HG03045 (cell line): ENCODE data around the gene HDAC6.

ENCODE experiments used
- ATAC-seq: cut with Tn5 transposase; IDR thresholded peaks from one replicate; pipeline ENCODE4 v1.9.1; 2021; ENCODE audit warnings: mild to moderate bottlenecking, moderate library complexity; ENCODE audit not compliant: unreplicated experiment

Gene HDAC6

DNA sequence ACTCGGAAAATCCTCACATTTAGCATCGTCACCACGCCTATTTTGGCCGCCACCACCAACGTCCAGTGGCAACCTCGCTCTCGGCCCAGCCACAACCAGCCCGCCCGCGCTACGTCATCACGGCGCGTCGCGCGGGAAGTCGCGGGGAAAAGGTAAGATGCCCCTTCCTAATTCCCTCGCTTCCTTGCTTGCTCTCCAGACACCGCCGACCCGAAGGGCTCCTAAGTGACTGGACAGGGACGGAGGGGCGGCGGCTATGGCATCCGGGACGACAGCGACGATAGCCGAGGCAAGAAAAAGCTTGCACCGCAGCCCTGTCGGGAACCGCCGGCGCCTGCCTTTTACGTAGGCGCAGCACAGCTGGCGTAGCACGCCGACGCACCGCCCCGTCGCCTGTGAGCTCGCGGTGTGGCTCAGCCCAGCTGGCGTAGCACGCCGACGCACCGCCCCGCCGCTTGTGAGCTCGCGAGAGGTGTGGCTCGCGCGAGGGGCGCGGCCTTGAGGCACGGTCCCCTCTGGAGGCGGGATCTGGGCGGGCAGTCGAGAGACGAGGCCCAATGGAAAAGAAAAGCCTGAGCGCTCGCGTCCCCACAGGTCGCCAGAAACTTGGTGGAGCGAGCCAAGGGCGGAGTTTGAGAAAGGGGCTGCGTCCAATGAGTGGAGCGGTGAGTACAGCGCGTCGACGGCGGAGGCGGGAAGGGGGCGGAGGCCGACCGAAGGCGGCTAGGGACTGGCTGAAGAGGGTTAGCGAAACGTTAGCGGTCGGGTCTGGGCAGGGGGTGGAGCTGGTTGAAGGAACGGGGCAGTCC lies at the start of gene HDAC6:
TSS of gene HDAC6 (plus strand) at position 788 of the 809 bp plus-strand sequence. CDS start 626 bp downstream, outside the sequence.
- peak; percentile 90 for ATAC-seq

DNA sequence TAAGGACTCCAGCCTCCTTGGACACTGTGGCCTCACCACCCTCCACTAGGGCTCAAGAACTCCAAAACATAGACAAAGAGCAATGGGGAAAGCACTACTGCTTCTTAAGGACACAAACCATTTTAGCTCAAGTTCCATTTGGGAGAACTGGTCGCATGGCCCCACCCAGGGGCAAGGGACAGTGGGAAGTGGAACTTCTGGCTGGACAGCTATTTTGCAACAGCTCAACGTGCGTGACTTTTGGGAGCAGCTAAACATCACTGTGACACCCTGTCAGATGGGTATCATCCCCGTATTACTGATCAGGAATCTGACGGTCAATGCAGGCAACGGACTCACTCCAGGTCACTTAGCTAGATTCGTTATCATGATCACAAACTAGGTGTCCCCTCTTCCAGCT lies 49.4 kb upstream of the HDAC6 start:
- no peak for ATAC-seq

DNA sequence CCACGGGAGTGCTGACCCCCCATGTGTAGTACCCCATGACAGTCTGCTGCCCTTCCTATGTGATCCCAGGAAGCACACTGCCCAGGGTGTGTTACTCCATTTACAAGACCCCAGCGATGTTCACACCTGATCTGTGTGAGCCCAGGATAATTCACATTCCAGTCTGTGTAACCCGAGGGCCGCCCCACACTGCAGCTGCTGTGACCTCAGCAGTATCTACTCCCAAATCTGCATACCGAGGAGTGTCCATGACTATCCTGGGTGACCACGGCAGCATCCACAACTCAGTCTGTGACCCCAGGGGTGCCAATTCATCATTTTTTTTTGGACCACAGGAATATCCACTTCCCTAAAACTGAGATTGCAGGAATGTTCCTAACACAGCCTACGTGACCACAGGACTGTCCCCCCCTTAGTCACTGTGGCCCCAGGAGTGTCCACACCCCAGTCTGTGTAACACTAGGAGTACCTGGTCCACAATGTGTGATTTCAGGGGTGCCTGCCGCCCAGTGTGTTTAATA lies 48.1 kb upstream of the HDAC6 start:
- ATAC-seq: no peak

DNA sequence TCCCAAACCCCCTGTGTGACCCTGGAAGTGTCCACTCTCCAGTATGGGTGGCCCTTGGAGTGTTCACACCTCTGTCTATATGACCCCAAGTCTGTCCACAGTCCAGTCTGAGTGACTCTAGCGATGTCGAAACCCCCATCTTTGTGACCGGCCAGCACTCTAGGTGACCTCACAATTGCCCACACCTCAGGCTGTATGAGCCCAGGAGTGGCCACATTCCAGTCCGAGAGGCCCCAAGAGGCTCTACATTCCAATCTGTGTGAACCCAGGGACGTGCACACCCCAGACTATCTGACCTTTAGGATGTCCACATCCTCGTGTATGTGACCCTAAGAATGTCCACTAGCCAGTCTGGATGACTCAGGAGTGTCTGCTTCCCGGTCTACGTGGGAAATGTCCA lies 47.6 kb upstream of the HDAC6 start:
- no peak for ATAC-seq

DNA sequence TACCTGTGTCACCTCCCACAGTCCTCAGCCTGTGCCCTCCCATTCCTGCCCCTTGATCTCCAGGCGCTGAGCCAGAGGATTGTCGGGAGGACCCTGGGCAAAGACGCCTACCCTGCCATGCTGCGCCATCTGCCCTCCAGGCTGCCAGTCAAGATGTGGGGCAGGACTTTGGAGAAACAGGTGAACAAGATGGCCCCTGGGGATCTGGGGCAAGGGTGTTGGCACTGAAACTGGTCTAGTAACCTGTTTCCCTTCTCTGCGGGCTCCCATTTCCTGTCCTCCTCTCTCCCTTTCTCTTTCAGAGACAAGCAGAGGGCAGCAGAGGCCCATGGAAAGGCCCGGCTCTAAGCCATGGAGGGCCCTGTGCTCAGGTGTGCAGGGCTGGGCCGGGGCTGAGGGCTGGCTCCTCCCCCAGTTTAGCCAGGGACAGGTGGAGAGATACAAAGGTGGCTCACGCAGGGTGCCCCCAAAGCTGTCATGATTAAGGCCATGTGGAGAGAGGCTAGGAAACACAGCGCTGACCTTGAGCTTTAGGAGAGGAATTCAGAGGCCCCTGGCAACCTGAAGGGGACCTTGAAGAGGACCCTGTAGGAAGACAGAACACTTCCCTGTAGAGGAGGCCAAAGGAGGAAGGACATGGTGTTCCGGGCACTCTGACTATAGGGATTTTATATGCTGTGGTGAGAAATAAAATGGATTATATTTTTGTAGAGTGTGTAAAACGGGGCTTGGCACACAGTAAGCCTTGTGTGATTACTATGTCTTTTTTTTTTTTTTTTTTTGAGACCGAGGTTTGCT lies 40.0 kb upstream of the HDAC6 start, which contains the start of gene GLOD5:
TSS of gene GLOD5 (plus strand) at position 74 of the 798 bp plus-strand sequence. CDS start at position 118, 44 bp downstream.
- no peak for ATAC-seq

DNA sequence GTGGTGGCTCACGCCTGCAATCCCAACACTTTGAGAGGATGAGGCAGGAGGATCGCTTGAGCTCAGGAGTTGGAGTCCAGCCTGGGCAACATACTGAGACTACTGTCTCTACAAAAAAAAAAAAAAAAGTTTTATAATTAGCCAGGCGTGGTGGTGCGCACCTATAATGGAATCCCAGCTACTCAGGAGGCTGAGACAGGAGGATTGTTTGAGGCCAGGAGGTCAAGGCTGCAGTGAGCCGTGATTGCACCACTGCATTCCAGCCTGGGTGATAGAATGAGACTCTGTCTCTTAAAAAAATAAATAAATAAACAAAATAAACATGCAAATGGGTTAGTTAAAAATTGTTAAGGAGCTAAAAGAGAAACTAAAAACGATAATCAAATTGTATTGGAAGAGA lies 32.6 kb upstream of the HDAC6 start:
- ATAC-seq: no peak

DNA sequence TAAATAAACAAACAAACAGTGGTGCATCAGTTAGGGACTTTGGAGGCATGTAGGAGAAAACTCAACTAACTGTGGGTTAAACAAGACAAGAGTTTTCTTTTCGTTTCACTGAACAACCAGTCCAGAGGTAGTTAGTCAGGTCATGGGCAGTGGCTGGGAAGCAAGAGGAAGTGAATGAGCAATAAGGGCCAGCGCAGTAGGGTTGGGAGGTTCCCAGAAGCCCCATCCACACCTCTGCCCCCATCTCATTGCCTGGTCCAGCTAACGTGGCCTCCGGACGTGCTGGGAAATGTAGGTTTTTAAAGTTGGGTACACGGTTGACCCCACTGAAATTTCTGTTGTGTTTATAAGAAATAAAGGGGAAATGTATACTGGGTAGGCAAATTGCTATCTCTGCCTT lies 31.6 kb upstream of the HDAC6 start:
- ATAC-seq: no peak

DNA sequence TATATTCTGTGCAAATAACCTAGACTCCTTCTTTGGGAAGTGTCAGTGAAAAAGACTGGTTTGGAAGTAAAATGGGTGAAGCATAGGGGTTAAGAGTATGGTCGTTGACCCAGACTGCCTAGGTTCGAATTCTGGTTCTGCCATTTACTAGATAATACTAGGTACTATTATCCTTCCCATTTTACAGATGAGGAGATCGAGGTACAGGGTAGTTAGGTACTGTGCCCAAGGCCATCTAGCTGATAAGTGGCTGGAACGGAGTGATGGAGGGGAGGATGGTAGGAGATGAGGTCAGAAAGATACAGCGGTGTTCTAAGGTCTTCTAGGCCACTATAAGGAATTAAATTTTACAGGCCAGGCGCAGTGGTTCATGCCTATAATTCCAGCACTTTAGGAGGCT lies 29.3 kb upstream of the HDAC6 start:
- no peak for ATAC-seq

DNA sequence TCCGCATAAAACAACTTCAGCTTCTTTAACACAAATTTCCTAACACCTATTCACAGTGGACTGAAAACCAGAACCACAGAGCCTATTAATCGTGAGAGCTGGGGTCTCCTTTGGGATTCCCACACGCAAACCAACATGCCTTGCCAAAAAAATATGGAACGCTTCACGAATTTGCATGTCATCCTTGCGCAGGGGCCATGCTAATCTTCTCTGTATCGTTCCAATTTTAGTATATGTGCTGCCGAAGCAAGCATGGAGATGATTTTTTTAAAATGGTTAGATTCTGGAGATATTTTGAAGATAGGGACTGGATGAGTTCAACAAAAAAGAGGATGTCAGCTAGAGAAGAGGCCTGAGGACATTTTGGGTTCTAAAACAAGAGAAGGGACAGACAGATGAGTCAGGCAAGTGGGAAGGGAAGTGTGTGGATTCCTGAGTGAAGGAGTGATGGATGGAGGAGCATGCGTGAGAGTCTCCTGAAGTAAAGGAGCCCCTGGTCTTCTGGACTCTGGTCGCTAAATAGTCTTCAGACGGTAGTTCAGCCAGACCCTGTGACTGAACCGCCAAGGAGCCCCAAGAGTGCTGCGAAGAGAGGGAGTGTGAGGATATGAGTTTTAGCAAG lies 24.9 kb upstream of the HDAC6 start:
- ATAC-seq: no peak

DNA sequence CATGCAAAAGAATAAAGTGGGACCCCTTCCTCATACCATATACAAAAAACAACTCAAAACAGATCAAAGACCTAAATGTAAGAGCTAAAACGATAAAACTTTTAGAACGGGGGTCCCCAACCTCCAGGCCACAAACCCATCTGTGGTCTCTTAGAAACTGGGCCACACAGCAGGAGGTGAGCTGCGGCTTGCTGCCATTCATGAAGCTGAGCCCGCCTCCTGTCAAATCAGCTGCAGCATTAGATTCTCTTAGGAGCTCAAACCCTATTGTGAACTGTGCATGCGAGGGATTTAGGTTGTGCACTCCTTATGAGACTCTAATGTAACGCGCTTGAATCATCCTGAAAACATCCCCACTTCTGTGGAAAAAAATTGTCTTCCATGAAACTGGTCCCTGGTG lies 22.5 kb upstream of the HDAC6 start:
- ATAC-seq: no peak

DNA sequence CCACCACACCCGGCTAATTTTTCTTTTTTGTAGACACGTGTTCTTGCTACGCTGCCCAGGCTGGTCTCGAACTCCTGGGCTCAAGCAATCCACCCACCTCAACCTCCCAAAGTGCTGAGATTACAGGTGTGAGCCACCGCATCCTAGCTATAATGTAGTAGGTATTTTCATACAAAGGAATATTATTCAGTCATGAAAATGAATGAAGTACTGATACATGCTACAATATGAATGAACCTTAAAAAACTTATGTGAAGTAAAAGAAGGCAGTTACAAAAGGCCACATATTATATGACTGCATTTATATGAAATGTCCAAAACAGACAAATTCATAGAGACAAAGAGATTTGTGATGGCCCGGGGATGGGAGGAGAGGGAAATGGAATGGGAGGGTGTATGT lies 20.2 kb upstream of the HDAC6 start:
- no peak for ATAC-seq

DNA sequence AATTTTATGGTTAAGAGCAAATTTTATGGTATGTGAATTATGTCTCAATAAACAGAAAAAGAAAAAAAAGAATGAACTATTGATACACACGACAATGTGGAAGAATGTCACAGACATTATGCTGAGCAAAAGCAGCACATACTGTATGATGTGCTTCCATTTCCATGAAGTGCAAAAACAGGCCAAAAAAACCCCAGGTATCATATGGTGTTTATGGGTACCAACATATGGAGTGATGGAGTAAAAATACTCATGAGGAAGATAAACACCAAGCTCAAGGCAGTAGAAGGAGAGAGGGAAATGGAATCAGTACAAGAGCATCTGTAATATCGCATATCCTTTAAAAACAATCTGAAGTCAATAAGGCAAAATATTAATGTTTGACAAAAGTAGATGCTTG lies 19.7 kb upstream of the HDAC6 start:
- ATAC-seq: no peak

DNA sequence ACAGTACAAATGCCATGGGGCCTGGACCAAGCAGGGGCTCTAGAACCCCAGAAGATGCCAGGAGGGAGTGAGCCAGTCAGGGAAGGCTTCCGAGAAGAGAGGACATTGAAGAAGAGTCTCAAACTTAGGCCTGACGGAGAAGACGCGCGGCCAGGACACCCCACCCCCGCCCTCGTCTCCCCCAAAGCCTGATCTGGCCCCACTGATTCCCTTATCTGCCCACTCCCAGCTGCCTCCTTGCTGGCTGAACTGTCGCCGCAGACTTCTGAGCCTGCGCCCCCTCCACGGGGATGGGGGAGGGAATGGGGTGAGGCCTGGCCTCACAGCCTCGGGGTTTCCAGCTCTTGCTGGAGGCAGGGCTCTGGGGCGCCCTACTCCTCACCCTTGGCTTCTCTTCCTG lies 19.1 kb upstream of the HDAC6 start:
- no peak for ATAC-seq

DNA sequence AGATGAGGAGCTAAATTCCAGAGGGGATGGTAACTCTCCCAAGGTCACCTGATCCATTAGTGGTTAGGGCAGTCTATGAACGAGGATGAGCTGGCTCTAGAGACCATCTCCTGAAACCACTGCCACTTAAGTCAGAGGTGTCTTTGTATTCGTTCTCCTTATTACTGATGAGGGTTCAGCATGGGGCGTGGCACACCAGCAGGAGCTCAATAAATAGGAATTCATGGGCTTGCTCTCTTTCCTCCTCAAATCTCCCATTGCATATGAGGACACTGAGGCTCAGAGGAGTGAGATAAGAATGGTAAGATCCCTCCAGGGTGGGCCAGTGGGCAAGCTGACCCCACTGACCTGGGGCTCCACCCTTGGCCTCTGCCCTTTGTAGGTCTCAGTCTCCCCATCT lies 17.1 kb upstream of the HDAC6 start:
- ATAC-seq: no peak

DNA sequence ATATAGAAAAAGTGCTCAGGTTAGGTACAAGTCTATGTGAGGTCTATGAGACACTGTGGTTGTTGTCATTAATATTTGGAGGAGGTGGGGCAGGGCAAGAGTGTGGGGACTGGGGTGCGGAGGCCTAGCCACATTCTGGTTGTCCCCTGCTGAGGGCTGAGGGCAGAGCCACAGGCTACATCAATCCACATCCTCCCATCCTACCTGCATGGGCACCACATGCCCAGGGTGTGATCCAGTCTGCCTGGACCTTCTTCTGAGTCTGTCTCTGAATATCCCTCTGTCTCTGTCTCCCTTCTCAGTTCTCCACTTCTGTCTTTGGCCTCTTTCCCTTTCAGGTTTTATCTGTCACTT lies 16.7 kb upstream of the HDAC6 start:
- no peak for ATAC-seq

DNA sequence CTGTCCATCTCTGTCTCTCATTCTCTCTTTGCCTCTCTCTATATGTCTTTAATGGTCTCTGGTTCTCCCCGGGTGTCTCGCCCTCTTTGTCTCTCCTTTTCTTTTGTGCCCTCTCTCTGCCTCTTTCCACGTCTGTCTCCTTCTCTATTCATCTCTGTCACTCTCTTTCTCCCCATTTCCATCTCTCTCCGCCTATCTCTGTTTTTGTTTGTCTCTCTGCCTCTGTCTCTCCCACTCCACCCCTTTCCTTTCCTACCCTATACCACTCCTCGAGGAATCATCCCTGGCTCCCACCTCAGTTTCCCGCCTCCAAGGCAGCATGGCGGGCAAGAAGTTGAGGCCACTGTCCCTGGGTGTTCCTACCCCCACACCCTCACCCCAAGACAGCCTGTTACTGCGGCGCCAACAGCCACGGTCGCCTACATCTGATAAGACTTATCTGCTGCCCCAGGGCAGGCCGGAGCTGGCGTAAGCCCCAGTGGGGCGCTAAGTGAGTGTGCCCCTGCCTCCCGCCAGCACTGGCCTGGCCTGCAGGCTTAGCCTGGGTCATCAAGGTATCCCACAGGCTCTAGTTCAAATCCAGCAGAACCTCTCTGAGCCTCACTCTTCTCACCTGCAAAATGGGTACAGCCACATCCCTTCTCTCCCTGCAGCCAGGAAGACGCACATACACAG lies 16.2 kb upstream of the HDAC6 start:
- ATAC-seq: no peak

DNA sequence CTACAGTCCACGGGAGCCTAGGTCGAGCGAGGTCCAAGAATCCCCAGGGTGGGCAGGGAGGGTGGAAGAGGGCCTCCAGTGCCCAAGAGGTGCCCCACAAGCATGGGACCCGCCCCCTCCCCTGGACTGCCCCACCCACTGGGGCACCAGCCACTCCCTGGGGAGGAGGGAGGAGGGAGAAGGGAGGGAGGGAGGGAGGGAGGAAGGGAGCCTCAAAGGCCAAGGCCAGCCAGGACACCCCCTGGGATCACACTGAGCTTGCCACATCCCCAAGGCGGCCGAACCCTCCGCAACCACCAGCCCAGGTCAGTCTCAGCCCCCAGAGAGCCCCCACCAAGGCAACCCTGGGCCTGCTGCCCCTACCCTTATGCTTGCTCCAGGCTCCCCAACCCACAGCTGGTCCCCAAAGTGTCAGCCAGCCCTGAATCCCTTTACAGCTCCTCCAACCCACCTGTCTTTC lies 15.5 kb upstream of the HDAC6 start, which contains the start of gene GATA1:
TSS of gene GATA1 (plus strand) at position 250 of the 460 bp plus-strand sequence. CDS start 4,520 bp downstream, outside the sequence.
- ATAC-seq: no peak

DNA sequence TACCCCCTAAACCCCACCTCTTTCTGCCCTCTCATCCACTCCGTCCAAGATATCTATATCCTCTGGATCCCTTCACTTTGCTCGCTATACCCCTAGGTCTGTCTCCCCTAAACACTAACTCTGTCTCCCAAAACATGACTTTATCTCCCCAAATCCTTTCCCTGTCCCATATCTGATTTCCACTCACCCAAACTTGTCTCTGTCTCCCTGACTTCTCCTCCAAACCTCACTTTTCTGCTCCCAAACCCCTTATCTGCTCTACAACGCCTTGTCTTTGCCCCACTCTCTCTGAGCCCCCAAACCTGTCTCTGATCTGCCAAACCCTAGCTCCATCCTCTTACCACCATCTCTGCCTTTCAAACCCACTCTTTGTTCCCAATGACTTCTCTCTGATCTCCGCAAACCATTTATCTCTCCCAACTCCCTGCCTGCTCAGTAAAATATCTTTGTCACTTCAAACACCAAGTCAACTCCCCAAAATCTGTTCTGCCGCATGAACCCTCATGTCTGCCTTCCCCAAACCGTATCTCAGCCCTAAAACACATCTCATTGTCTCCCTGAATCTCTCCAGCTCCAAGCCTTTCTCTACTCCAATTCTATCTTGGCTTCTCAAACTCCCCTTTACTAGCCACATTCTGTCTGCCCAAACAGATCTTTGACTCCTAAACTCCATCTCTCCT lies 14.9 kb upstream of the HDAC6 start:
- ATAC-seq: no peak

DNA sequence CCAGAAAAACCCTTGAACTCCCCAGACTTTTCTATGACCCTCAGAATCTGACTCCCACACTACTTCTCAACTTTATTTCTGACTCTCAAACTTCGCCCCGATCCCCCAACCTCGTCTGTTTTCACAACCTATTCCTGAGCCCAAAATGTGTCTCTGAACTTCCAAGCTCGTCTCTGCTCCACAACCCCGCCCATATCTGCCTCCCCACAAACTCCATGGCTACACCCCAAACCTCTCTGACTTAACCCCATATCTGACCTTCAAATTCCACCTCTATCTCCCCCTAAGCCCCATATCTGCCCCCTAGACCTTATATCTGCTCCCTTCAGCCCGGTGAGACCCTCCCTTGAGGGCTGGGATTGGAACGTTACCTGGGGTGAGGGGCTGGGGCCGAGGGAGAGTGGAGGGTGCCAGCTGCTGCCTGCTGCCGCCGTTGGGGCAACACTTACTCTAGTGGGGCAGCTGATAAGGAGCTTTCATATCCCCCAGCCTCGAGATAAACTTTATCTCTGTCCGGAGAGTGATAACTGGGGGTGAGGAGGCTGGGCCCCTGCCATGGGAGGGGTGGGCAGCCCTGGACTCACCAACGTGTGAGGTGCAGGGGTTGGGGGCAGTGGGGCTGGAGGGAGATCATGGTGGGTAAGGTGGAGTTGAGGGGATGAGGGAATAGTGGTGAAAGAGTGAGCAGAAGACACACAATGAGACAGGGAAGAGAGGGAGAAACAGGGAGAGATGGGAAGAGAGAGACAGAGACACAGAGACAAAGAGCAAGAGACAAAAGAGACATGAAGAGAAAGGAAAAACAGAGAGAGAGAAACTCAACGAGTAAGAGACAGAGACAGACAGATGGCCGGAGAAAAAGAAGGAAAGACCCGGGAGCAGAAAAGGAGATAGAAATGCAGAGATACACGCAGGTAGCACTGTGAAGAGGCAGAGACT lies 14.1 kb upstream of the HDAC6 start:
- ATAC-seq: no peak
